Activated naive CD8-positive, alpha-beta T cell treated with anti-CD3 and anti-CD28 coated beads, Interleukin-2, amount 10 ng/mL, durations not matched to agents 7 days and 5 days (primary cell): Measurements from ENCODE around the gene GFRA1. TPM values are rescaled to one million over a fixed set of nuclear protein-coding genes. Genes with fewer than 3 reads are reported as not detected.

Experiments
- ATAC-seq: fragments of 150-1000 bp; cut with Tn5 transposase; one replicate; pipeline ENCODE4 v1.10.0; 2021; ENCODE audit warnings: low read depth, moderate library complexity
- POLR2A ChIA-PET: fragments of 350-600 bp; sonication (Branson Sonifier 250); formaldehyde crosslinking; loops from one replicate; lab custom pipeline; 2021; ENCODE audit warnings: antibody characterized with exemption; lab: Charles Lee
- DNase-seq: peaks from one replicate; pipeline ENCODE4 v3.0.0; 2021
- H3K27ac Mint-ChIP-seq: one replicate; pipeline ENCODE4 v1.8.0; 2022; ENCODE audit warnings: mild to moderate bottlenecking, mixed read lengths
- H3K27me3 Mint-ChIP-seq: one replicate; pipeline ENCODE4 v1.8.0; 2022; ENCODE audit warnings: mild to moderate bottlenecking, moderate library complexity, mixed read lengths
- H3K36me3 Mint-ChIP-seq: one replicate; pipeline ENCODE4 v1.8.0; 2021; ENCODE audit warnings: mild to moderate bottlenecking, mixed read lengths
- H3K4me1 Mint-ChIP-seq: one replicate; pipeline ENCODE4 v1.8.0; 2021; ENCODE audit warnings: mixed read lengths
- H3K4me3 Mint-ChIP-seq: one replicate; pipeline ENCODE4 v1.8.0; 2022; ENCODE audit warnings: mild to moderate bottlenecking, moderate library complexity, mixed read lengths
- H3K9me3 Mint-ChIP-seq: one replicate; pipeline ENCODE4 v1.8.0; 2021; ENCODE audit warnings: mixed read lengths
- total RNA-seq, 2 experiments: library from RNA; stranded (reverse); gene quantifications; one replicate each; pipeline ENCODE4 v1.2.3, GENCODE V29; 2021

The GFRA1 gene
- total RNA-seq, 2 experiments from 2014 or later = not detected

- Mint-ChIP-seq H3K27me3 (peaks cover 3% of the 10 kb centered on the region), H3K9me3 (no peaks in the 10 kb centered on the region), H3K4me1 (peaks cover 2% of the 10 kb centered on the region), H3K36me3 (no peaks in the 10 kb centered on the region), H3K4me3 (no peak overlapping the region), H3K27ac (no peak overlapping the region)
- POLR2A ChIA-PET = no interaction called here
- ATAC-seq = no peak
- DNase-seq = no peak
Observed at GRCh38 chr10:116287906-116288501, 15.0 kb upstream of the GFRA1 start.

DNA sequence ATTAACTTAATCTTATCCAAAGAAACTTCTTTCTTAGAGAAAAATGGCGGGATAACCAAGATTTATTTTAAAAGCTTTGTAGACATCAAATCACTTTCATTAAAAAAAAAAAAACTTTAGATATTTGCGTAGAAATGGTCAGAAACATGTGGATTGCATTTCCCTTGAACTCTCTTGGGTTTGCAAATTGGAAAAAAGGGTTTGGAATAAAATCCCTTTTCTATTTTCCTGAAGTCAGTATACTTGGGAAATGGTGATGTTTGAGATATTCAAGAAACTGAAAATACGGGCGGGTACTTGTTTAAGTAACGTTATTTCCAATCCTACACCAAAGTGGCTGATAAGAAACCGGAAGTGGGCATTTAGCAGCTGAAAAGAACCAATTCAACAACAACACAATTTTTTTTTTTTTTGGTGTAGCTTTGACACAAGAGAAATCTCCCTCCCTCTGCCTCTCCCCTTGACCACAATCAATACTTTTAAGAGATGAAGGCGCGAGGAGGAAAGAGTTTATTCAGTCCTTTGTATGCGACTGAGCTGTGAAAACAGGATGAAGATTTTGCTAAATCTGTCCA, 13.7 kb upstream of the GFRA1 start:
- POLR2A ChIA-PET = no interaction called here
- DNase-seq (no peak), ATAC-seq (no peak)
- Mint-ChIP-seq H3K4me1 (peaks cover 2% of the 10 kb centered on the region), H3K27me3 (peaks cover 3% of the 10 kb centered on the region), H3K27ac (no peak overlapping the region), H3K36me3 (no peaks in the 10 kb centered on the region), H3K9me3 (no peaks in the 10 kb centered on the region), H3K4me3 (no peak overlapping the region)

DNA sequence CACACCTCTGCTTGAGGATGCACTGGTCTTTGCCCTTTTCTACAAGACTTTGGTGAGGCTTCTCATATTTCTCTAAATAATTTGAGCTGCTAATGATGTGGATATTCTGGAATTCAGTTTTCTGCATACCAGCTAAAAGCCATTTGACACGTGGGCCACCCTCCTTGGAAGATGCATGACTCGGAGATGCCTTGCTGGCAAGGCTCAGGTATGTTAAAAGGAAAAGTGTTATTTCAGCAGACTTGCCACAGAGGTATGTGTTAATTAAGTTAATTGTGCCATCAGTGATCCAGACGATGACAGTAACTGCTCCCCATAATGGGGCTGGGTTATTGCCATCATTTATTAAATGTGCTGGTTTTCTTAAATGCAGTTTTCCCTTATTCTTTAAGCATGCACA, 8.8 kb upstream of the GFRA1 start:
- no peak for ATAC-seq
- no peaks in the 10 kb centered on the region for H3K9me3 Mint-ChIP-seq
- H3K36me3 Mint-ChIP-seq = no peaks in the 10 kb centered on the region
- POLR2A ChIA-PET = no interaction called here
- H3K27ac Mint-ChIP-seq = no peak overlapping the region
- H3K27me3 Mint-ChIP-seq = peaks cover 10% of the 10 kb centered on the region
- no peaks in the 10 kb centered on the region for H3K4me1 Mint-ChIP-seq
- DNase-seq = no peak
- H3K4me3 Mint-ChIP-seq = no peak overlapping the region

- DNase-seq = no peak
- no peaks in the 10 kb centered on the region for H3K36me3 Mint-ChIP-seq
- H3K4me3 Mint-ChIP-seq = no peak overlapping the region
- ATAC-seq = no peak
- H3K9me3 Mint-ChIP-seq = no peaks in the 10 kb centered on the region
- H3K27me3 Mint-ChIP-seq = peaks cover 32% of the 10 kb centered on the region
- peaks cover 3% of the 10 kb centered on the region for H3K4me1 Mint-ChIP-seq
- H3K27ac Mint-ChIP-seq = no peak overlapping the region
- POLR2A ChIA-PET = no interaction called here
Observed at GRCh38 chr10:116278846-116279245, 5.8 kb upstream of the GFRA1 start.

DNA sequence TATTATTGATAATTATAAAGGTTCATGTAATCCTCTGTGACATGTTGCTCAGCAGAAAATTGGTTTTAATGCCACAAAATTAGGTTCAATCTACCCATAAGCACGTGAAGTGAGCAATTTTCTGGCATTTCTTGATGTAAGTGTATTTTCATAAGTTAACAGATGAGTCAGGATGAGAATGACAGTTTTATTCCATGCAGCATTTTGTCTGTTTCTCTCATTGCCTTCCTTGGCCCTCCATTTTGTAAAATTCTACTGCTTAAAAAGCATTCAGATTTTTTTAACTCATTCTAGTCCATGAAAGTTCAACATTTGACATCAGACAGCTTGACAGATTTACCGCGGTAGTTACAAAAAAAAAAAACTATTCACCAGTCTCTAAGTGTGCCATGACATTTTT, 4.0 kb upstream of the GFRA1 start:
- no peaks in the 10 kb centered on the region for H3K9me3 Mint-ChIP-seq
- H3K4me1 Mint-ChIP-seq = peaks cover 7% of the 10 kb centered on the region
- no peak for DNase-seq
- H3K4me3 Mint-ChIP-seq = no peak overlapping the region
- peaks cover 1% of the 10 kb centered on the region for H3K36me3 Mint-ChIP-seq
- H3K27me3 Mint-ChIP-seq = peaks cover 49% of the 10 kb centered on the region
- H3K27ac Mint-ChIP-seq = no peak overlapping the region
- POLR2A ChIA-PET = no interaction called here
- no peak for ATAC-seq

DNA sequence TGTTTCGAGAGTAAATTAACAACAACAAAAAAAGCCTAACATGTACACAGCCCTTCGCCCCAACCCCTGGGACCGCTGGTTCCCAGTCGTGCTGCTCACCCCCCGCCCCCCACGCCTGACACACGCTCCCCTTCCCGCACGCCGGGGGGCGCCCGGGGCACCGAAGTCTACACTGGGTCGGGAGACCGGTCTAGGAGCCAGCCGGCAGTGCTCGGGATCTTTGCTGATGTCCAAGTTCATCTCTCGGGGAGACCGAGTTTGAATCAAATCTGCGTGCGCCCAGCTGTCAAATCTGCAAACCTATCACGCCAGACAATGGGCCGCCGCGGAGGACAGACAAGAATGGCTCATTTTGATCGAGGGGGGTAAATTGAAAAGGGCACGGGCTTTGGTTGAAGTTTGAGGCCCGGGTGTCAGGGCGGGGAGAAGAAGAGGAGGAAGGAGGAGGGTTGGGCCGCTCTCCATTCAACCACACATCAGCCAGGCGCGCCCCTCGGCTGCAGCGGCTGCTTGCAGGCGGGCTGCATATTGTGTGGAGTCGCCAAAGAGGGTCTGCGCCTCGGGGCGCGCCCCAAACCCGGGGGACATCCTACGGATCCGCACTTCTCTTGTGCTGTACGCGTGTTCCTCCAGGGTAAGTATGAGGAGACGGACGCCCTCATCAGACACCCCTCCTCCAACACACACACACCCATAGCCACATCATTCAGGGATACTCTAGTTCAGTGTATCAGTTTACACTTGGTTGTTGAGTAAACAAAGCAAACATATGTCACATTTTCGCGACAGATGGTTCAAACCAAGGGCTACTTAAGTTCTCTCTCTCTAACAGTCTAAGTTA, 1.3 kb upstream of the GFRA1 start:
- Mint-ChIP-seq H3K4me3 (peak overlapping the region; percentile 77), H3K27ac (no peak overlapping the region), H3K9me3 (no peaks in the 10 kb centered on the region), H3K4me1 (peaks cover 7% of the 10 kb centered on the region), H3K27me3 (peaks cover 67% of the 10 kb centered on the region), H3K36me3 (peaks cover 1% of the 10 kb centered on the region)
- ATAC-seq (no peak), DNase-seq (no peak)
- POLR2A ChIA-PET = no interaction called here

GRCh38 chr10:116271593-116272439, 1.2 kb downstream of the GFRA1 start:
- ATAC-seq = no peak
- Mint-ChIP-seq H3K9me3 (no peaks in the 10 kb centered on the region), H3K36me3 (peaks cover 1% of the 10 kb centered on the region), H3K4me3 (peak overlapping the region; percentile 13), H3K27me3 (peaks cover 65% of the 10 kb centered on the region), H3K27ac (no peak overlapping the region), H3K4me1 (peaks cover 7% of the 10 kb centered on the region)
- peak; percentile 28 for DNase-seq
- POLR2A ChIA-PET = no interaction called here

- ATAC-seq = no peak
- POLR2A ChIA-PET = no interaction called here
Observed at GRCh38 chr10:116270771-116271592, 2.0 kb downstream of the GFRA1 start.

DNA sequence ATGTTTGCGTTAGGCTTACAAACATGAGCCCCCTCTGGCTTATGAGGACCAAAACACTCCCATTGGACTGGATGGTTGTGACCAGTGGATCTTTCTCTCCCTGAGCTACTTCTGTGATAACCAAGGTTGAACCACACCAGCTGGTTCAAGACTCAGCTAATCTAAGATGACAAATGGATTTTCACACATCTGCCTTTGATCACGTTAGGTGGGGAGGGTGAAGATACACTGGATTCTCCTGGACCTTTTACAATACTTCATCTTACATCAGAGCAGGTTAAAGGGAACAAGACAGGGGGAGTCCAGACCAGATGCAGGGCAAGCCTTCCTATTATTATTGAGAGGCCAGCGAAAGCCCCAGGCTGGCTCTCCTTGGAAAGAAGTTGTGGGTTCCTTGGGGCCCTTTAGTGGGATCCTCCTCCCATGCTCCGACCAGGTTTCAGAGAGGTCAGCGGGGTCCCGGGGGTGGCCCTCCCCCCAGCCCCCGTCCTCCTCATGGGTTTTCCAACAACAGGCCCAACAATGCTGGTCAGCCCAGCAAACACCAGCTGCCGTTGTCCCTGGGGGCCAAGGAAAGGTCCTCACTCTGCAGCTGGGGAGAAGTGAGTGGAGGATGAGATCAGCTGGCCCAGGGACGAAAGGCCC, 2.8 kb downstream of the GFRA1 start:
- POLR2A ChIA-PET = no interaction called here
- Mint-ChIP-seq H3K9me3 (no peaks in the 10 kb centered on the region), H3K27me3 (peaks cover 55% of the 10 kb centered on the region), H3K4me1 (peaks cover 7% of the 10 kb centered on the region), H3K36me3 (peaks cover 1% of the 10 kb centered on the region), H3K27ac (no peak overlapping the region), H3K4me3 (no peak overlapping the region)
- DNase-seq (no peak), ATAC-seq (no peak)

More at GRCh38 chr10:116270771-116271592, 2.0 kb downstream of the GFRA1 start:
- Mint-ChIP-seq H3K4me3 (no peak overlapping the region), H3K36me3 (peaks cover 1% of the 10 kb centered on the region), H3K9me3 (no peaks in the 10 kb centered on the region), H3K27ac (no peak overlapping the region), H3K27me3 (peaks cover 60% of the 10 kb centered on the region), H3K4me1 (peaks cover 7% of the 10 kb centered on the region)
- no peak for DNase-seq

DNA sequence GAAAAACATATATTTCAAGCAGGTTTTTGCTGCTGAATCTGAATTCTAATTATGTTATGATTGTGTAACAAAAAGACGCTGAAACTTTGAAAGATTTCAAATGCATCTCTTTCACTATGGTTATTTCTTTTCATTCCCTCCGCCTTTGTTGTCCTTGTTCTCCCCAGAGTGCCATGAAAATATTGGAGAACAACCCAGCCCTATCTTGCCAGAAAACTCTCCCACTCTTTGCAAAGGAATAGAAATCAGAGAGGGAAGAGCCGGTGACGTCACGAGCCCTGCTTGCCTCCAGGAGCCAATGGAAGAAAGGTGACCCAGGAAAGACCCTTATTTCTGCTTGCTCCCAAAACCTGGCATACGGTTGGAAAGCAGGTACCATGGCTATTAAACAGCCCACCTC, 3.4 kb downstream of the GFRA1 start:
- H3K27me3 Mint-ChIP-seq = peaks cover 49% of the 10 kb centered on the region
- no peak for DNase-seq
- H3K27ac Mint-ChIP-seq = no peak overlapping the region
- no peak overlapping the region for H3K4me3 Mint-ChIP-seq
- POLR2A ChIA-PET = no interaction called here
- no peaks in the 10 kb centered on the region for H3K9me3 Mint-ChIP-seq
- peaks cover 1% of the 10 kb centered on the region for H3K36me3 Mint-ChIP-seq
- peaks cover 7% of the 10 kb centered on the region for H3K4me1 Mint-ChIP-seq
- no peak for ATAC-seq

- POLR2A ChIA-PET = no interaction called here
- DNase-seq = no peak
- H3K27me3 Mint-ChIP-seq = peaks cover 43% of the 10 kb centered on the region
Observed at GRCh38 chr10:116268976-116269375, 4.0 kb downstream of the GFRA1 start.

GRCh38 chr10:116265686-116266085, 7.3 kb downstream of the GFRA1 start:
- H3K4me1 Mint-ChIP-seq = no peaks in the 10 kb centered on the region
- no peak for DNase-seq
- peaks cover 20% of the 10 kb centered on the region for H3K27me3 Mint-ChIP-seq
- no peak overlapping the region for H3K27ac Mint-ChIP-seq
- H3K36me3 Mint-ChIP-seq = no peaks in the 10 kb centered on the region
- H3K9me3 Mint-ChIP-seq = no peaks in the 10 kb centered on the region
- POLR2A ChIA-PET = no interaction called here
- ATAC-seq = no peak
- no peak overlapping the region for H3K4me3 Mint-ChIP-seq

More at GRCh38 chr10:116268976-116269375, 4.0 kb downstream of the GFRA1 start:
- no peak overlapping the region for H3K4me3 Mint-ChIP-seq
- no peak overlapping the region for H3K27ac Mint-ChIP-seq
- H3K4me1 Mint-ChIP-seq = peaks cover 4% of the 10 kb centered on the region
- no peak for ATAC-seq
- H3K9me3 Mint-ChIP-seq = no peaks in the 10 kb centered on the region
- peaks cover 1% of the 10 kb centered on the region for H3K36me3 Mint-ChIP-seq
